Pulmonary artery endothelial cell (primary cell): ENCODE results near the gene CELA3A. TPM values are rescaled to one million over a fixed set of nuclear protein-coding genes. Genes with fewer than 3 reads are reported as not detected.
"Not testable (repeated sequence)": the region's sequence is repeated elsewhere in the genome, so short reads cannot be mapped to it uniquely, and the experiment has no call there.

Experiments
- DNase-seq: peaks from one replicate; pipeline ENCODE4 v3.0.0-alpha.2; 2011; ENCODE audit warnings: low read depth, low spot score
- total RNA-seq: library from RNA; depleted of rRNA; stranded (reverse); fragments of >200 nt; gene quantifications from 2 replicates; pipeline ENCODE4 v1.2.3, GENCODE V29; 2014

Gene CELA3A
- total RNA-seq = not detected in 2 replicates

- no peak for DNase-seq
Observed at GRCh38 chr1:22001409-22001808, at the start of gene CELA3A. Gene CELA3A, plus strand, starts transcription at chr1:22001657. Its CDS starts 18 bp downstream, at chr1:22001675.

GRCh38 chr1:21952786-21953520, 48.5 kb upstream of the CELA3A start:
- DNase-seq = no peak

GRCh38 chr1:21955058-21955457, 46.4 kb upstream of the CELA3A start:
- no peak for DNase-seq

- DNase-seq = no peak
Observed at GRCh38 chr1:21955501-21956281, 45.8 kb upstream of the CELA3A start.

- no peak for DNase-seq
Observed at GRCh38 chr1:21956720-21957552, 44.5 kb upstream of the CELA3A start.

- no peak for DNase-seq
Observed at GRCh38 chr1:21961337-21961736, 40.1 kb upstream of the CELA3A start.

GRCh38 chr1:21961799-21962198, 39.7 kb upstream of the CELA3A start:
- no peak for DNase-seq

- no peak for DNase-seq
Observed at GRCh38 chr1:21963477-21964217, 37.8 kb upstream of the CELA3A start.

- DNase-seq = no peak
Observed at GRCh38 chr1:21966247-21967000, 35.0 kb upstream of the CELA3A start.

- DNase-seq = not testable (repeated sequence)
Observed at GRCh38 chr1:21967216-21967615, 34.2 kb upstream of the CELA3A start.

- DNase-seq = not testable (repeated sequence)
Observed at GRCh38 chr1:21969066-21969465, 32.4 kb upstream of the CELA3A start.

- DNase-seq = not testable (repeated sequence)
Observed at GRCh38 chr1:21970523-21970922, 30.9 kb upstream of the CELA3A start.

GRCh38 chr1:21972973-21973441, 28.4 kb upstream of the CELA3A start:
- DNase-seq = not testable (repeated sequence)

GRCh38 chr1:21973948-21974347, 27.5 kb upstream of the CELA3A start:
- DNase-seq = not testable (repeated sequence)

GRCh38 chr1:21974699-21975098, 26.8 kb upstream of the CELA3A start:
- peak; percentile 87 for DNase-seq

- DNase-seq = not testable (repeated sequence)
Observed at GRCh38 chr1:21975296-21975695, 26.2 kb upstream of the CELA3A start.

- not testable (repeated sequence) for DNase-seq
Observed at GRCh38 chr1:21976703-21977239, 24.7 kb upstream of the CELA3A start, which contains the start of gene CELA3B. Gene CELA3B, plus strand, starts transcription at chr1:21977022. Its CDS starts 18 bp downstream, at chr1:21977040.

GRCh38 chr1:21978209-21978608, 23.2 kb upstream of the CELA3A start:
- not testable (repeated sequence) for DNase-seq

- DNase-seq = not testable (repeated sequence)
Observed at GRCh38 chr1:21980515-21981220, 20.8 kb upstream of the CELA3A start.
